Lung microvascular endothelial cell (primary cell): ENCODE data around the gene AKNAD1. TPM values are rescaled to one million over a fixed set of nuclear protein-coding genes. Genes with fewer than 3 reads are reported as not detected.

Experiments used
- DNase-seq, 2 donors: peaks; one replicate each; pipeline versions ENCODE4 v3.0.0 to v3.0.0-alpha.2; 2010; ENCODE audit warnings: low read depth in 2 of 2
- total RNA-seq: library from RNA; depleted of rRNA; stranded (reverse); fragments of >200 nt; gene quantifications from 2 replicates; pipeline ENCODE4 v1.2.1, GENCODE V29; 2014

The AKNAD1 gene
- total RNA-seq, 1 donor from 2014 or later = 0.20 TPM

GRCh38 chr1:108831225-108831624 lies 25.7 kb downstream of the AKNAD1 start:
- DNase-seq = peak; percentile 94

DNA sequence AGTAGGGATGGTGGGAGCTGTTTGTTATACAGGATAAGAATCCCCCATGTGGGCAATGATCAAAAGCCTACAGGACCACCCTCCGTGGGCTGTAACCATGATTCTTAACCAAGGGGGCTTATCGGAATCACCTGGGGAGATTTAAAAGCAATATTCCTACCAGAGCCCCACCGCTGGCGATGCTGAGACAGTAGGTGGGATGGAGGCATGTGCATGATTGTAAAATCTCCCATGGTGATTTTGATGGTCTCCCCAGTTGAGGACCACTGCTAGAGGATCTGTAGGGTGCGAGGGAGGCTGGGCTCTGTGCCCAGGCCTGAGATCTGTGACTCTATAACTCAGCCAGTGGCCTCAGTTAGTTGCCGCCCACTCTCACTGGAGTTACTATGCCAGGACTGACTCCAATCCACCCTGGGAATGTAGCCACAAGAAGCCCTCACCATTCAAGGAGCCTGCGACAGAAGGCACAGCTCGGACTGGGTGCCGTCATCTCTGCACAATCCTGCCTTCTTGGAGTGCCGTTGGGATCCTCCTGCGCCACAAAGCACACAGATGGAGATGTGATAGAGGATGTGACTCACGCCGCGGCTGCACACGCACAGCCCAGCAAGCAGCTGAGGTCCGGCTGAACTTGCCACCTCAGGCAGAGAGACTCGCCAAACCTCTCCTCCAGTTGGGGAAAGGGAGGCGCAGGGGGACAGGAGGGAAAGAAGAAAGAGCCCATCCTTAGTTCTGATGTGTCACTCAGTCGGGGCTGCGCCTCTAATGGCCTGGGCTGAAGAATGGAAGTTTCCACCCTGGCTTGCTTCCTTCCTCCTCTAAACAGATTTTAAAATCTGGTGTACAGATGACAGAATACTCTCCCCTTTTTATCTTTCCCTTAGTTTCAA lies 26.5 kb downstream of the AKNAD1 start:
- peak; percentile 83 to 99 for DNase-seq

- DNase-seq = peak; percentile 79 to 82
Measured at GRCh38 chr1:108829498-108829916, 27.4 kb downstream of the AKNAD1 start.

DNA sequence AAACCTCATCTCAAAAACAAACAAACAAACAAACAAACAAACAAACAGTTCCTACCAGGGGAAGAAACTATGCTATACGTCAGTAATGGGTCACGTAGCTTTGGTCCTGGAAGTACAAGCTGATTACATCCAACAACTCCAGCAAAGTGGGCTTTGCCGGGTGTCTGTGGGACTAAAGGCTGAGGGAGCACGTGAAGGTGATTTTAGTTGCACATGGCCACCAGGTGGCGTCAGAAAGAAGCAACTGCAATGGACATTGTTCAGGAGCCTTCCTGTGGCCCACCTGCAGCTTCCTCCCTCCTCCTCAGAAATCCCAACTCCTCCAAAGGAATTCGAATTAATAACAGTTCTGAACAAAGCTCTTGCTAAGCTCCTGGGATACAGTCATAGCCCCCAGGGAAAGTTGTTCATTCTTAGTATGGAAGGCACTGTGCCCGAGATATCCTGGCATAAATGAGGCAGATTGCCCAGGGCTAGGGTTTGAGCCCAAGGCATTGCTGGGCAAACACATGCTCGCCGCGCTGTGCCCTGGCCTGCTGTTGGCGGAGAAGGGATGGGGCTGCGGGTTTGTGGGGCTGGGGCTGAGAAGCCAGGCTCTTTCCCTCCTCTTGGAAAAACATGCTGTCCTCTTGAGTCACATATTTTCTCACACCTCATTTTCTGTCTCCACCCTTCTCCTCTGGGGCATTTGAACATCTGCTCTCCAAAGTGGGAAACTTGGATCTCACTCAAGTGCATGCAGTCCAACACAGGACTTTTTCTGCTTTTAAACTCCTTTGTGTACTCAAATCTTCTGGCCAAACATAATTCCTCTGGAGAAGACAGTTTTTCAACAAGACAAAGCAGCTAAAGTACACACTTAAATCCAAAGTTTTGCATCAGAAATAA lies 28.6 kb downstream of the AKNAD1 start:
- peak; percentile 81 to 85 for DNase-seq

GRCh38 chr1:108826081-108826635 lies 30.7 kb downstream of the AKNAD1 start:
- DNase-seq = no peak

- DNase-seq = no peak
Measured at GRCh38 chr1:108824051-108824450, 32.8 kb downstream of the AKNAD1 start.

GRCh38 chr1:108823632-108824031 lies 33.3 kb downstream of the AKNAD1 start:
- DNase-seq = no peak

DNA sequence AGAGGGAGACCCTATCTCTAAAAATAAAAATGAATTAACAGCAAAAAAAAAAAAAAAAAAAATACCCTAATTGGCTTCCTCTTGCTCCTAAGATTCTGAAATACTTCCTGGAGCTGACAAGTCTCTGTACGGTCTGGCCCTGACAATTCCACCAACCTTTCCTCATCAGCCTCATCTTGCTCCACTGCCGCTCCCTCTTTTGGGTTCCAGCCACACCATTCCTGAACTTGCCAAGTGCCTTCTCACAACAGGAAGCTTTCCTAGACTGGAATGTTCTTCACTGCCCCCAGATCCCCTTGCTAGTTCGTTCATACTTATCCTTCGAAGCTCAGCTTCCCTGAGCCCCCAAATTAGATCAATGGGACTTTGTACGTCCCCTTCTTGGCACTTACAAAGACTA lies 37.0 kb downstream of the AKNAD1 start:
- no peak for DNase-seq

DNA sequence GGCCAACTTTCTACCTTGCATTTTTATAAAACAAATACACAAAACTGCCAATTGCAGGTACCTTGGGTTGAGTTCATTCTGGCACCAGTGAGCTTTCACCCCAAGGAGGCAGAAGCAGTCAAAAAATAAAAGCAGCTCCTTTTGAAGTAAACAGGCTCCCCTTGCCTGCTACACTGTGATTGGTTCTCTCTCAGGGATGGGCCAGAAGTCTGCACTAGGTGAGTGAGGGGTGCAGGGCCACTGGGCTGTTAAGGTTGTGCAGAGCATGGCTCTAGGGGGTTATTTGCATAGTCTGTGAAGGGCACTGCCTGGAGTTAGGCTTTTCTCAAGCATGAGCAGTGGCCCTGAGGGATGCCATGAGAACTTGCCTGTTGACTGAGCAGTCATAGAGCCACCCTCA lies 39.1 kb downstream of the AKNAD1 start:
- no peak for DNase-seq

DNA sequence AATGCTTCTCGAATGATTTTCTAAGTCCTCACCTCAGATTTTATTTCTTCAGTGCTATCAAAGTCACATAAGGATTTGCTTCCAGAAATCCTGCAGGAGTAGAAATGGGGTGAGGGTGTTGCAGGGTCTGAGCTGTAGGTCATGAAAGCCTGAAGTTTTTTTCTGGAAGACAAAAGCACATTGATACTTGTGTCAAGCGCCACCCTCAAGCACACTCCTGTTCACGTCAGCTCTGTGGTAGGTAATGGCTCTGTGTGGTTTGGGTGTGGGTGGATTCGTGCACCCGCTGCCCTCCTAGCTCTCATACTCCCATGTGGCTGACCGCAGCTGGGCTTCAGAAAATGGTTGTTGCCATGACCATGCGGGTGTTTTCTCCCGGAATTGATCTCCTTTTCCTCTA lies 39.9 kb downstream of the AKNAD1 start:
- peak; percentile 57 to 60 for DNase-seq

DNA sequence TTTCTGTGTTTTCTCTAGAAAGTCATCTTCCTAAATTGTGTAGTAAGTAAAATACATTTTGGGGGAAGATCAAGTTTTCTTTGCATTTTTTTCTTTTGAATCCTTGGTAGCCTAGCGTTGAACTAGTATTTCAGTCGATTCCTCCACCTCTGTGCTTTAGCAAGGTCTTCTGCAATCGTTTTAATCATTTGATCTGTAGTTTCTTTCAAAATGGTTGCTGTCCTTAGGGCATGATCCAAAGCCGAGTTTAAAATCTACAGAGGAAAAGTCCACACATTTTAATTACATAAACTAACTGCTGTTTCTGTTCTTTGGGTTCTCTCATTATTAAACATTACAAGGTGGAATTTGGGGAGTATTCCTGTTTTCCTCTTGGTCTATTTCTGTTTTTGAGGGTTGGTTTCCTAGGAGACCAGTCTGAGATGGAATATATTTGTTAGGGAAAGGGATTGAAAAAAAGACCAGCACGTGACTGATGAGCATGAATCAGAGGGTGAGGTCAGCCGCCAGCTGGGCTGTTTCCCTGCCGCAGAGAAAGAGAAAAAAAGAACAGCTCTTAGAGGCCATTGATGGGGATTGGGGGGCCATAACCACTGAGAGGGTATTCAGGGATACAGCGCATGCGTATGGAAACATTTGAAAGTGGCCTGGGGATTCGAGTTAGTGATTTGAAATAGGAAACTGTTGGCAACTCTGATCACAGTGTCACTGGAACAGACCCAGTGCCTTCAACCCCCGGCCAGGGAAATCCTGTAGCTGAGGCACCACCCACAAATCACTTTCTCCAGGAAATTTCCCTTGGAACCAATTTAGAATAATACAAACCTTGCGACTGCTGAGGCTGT lies 40.6 kb downstream of the AKNAD1 start:
- DNase-seq = peak; percentile 96 to 98

DNA sequence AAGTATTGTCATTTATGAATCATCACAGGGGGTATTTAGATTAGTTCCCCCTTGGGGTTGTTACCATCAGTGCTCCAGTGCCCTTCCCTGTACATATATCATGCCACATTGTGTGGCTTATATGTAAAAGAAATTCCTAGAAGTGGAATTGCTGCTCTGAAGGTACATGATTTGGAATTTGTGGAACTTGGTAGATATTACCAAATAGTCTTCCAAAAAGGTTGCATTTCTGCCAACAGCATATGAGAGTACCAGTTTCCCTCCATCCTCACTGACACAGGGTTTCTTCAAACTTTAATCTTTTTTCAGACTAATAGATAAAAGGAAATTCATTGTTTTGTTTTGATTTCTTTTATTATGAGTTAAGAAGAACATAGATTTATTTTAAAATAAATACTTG lies 41.3 kb downstream of the AKNAD1 start:
- DNase-seq = no peak

- peak in 1 of 2 donors; percentile 20 for DNase-seq
Measured at GRCh38 chr1:108814343-108815125, 42.4 kb downstream of the AKNAD1 start.

- no peak for DNase-seq
Measured at GRCh38 chr1:108813326-108813725, 43.6 kb downstream of the AKNAD1 start.

DNA sequence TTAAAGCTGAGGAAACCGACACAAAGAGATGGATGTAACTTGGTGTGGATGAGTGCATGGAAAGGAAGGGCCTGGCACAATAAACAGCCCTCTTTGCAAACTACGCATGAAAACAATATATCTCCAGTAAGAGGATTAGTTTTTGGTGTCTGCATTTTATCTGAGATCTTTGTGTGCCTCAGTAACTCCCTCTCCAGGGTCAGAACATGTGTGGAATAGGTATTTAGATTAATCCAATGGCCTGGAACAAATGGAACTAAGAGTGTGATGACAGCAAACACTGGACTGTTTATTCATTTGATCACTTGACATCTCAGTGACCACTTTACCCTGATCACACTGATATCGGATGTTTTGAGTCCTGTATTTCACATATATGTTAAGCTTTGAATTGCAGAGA lies 45.3 kb downstream of the AKNAD1 start:
- no peak for DNase-seq

GRCh38 chr1:108808438-108808837 lies 48.5 kb downstream of the AKNAD1 start:
- DNase-seq = no peak

GRCh38 chr1:108803548-108803947 lies 53.3 kb downstream of the AKNAD1 start:
- no peak for DNase-seq

GRCh38 chr1:108801101-108801500 lies 55.8 kb downstream of the AKNAD1 start:
- peak; percentile 24 to 49 for DNase-seq

- DNase-seq = no peak
Measured at GRCh38 chr1:108799001-108799400, 57.9 kb downstream of the AKNAD1 start.

DNA sequence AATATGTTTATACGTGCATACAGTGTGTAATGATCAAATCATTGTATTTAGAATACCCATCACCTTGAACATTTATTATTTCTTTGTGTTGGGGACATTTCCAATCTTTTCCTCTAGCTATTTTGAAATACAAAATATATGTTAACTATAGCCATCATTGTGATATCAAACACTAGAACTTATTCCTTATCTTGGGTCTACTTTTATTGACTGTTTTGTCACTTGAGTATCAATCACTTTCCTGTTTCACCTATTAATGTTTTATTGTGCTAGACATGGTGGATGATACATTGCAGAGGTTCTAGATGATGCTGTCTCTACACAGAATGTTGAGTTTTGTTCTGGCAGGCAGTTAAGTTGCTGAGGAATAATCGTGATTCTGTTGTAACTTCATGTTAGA lies 64.5 kb downstream of the AKNAD1 start:
- no peak for DNase-seq
